Bronchial epithelial cell (primary cell): ENCODE results near the gene HCN4. TPM values are rescaled to one million over a fixed set of nuclear protein-coding genes. Genes with fewer than 3 reads are reported as not detected.
"Not testable (repeated sequence)": the region's sequence is repeated elsewhere in the genome, so short reads cannot be mapped to it uniquely, and the experiment has no call there.

ENCODE experiments used
- DNase-seq: peaks from one replicate; pipeline ENCODE4 v3.0.0-alpha.2; 2010; ENCODE audit warnings: low read depth
- FAIRE-seq: peaks from 2 replicates; lab custom pipeline; 2011; peaks lifted over from hg19 to GRCh38; lab: Jason Lieb, UNC
- H3K27me3 ChIP-seq: 2 replicates; pipeline ENCODE4 v1.5.1; 2011; ENCODE audit warnings: low read length; ENCODE audit not compliant: control insufficient read depth, insufficient read depth
- H3K36me3 ChIP-seq: 2 replicates; pipeline ENCODE4 v1.5.1; 2011; ENCODE audit warnings: low read length; ENCODE audit not compliant: control insufficient read depth, insufficient read depth
- H3K4me3 ChIP-seq: 2 replicates; pipeline ENCODE4 v1.5.1; 2011; ENCODE audit warnings: mild to moderate bottlenecking, low read depth, low read length, control low read depth
- total RNA-seq: library from RNA; depleted of rRNA; stranded (reverse); fragments of >200 nt; gene quantifications from 2 replicates; pipeline ENCODE4 v1.2.1, GENCODE V29; 2014
- TF ChIP-seq, protein P1 (sequence below): IDR thresholded peaks from 2 replicates; pipeline ENCODE4 v1.5.1; 2011; ENCODE audit warnings: mild to moderate bottlenecking, moderate library complexity, low read length, control low read depth, inconsistent platforms; ENCODE audit not compliant: insufficient read depth, severe bottlenecking

Gene HCN4
- not detected in 2 replicates for total RNA-seq

DNA sequence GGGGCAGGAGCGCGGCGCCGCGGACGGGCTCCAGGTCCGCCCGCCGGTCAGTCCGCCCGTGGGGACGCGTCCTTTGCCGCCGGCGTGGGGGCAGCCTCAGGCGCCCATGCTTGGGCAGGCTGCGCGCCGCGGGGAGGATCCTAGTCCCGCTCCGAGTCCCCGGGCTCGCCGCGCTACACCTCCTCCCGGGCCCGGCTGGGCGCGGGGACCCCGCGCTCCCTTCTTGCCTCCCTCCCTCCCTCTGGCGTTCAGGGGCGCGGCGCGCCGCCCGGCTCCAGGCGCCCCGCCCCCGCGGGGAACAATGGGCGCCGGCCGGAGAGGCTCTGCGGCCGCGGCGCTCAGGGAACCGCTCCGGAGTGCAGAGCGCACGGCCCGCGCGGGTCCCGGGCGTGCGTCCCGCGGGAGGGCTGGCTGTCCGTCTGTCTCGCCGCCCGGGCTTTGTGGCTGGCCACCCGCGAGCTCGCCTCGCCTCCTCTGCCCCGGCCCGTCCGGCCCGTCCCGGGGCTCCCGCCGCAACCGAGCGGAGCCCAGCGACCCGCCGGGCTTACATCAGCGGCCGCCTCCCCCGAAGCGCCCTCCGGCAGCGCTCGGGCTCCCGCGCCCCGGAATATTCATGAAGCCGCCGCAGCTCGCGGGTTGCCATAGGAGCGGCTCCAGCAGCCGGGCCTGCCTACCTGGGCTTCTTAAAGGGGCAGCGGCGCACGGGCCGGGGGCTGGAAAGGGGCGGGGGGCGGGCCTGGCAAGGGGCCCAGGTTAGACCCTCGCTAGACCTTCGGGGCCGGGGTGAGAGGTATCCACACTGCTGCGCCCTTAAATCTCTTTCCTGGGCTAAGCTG is at the start of gene HCN4:
HCN4 (minus strand) TSS at position 658 of the 836 bp plus-strand sequence. CDS start 688 bp downstream, outside the sequence.
- no peak for DNase-seq
- Histone ChIP-seq H3K4me3 (peak within 1 kb of the TSS; percentile 10), H3K36me3 (no peaks in the 10 kb centered on the region), H3K27me3 (peaks cover 46% of the 10 kb centered on the region)
- no peak for FAIRE-seq
- TF ChIP-seq, protein P1, sequence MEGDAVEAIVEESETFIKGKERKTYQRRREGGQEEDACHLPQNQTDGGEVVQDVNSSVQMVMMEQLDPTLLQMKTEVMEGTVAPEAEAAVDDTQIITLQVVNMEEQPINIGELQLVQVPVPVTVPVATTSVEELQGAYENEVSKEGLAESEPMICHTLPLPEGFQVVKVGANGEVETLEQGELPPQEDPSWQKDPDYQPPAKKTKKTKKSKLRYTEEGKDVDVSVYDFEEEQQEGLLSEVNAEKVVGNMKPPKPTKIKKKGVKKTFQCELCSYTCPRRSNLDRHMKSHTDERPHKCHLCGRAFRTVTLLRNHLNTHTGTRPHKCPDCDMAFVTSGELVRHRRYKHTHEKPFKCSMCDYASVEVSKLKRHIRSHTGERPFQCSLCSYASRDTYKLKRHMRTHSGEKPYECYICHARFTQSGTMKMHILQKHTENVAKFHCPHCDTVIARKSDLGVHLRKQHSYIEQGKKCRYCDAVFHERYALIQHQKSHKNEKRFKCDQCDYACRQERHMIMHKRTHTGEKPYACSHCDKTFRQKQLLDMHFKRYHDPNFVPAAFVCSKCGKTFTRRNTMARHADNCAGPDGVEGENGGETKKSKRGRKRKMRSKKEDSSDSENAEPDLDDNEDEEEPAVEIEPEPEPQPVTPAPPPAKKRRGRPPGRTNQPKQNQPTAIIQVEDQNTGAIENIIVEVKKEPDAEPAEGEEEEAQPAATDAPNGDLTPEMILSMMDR = no peak

DNA sequence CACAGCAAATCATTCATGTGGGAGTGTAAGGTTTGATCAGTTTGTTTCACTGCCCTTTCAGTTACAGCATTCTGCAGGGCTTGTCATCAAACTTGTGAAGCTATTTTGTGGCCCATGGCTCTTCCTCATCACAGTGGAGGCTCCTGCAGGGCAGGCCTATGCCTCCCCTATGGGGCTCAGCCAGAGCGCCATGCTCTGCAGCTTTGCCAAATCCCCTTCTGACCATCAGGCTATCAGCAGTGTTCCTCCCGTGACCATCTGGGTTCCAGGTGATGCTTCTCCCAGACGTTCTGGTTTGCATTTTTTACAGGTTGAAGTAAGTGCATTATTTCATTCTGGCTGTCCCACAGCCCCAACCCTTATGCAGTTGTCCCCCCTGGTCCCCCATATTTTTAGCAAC is 46.1 kb upstream of the HCN4 start:
- TF ChIP-seq, protein P1 = no peak
- no peak for FAIRE-seq

GRCh38 chr15:73403171-73403570 is 34.4 kb upstream of the HCN4 start:
- no peak overlapping the region for H3K4me3 ChIP-seq
- H3K27me3 ChIP-seq = no peaks in the 10 kb centered on the region
- FAIRE-seq (no peak), DNase-seq (peak; percentile 20)
- TF ChIP-seq, protein P1 = no peak
- no peaks in the 10 kb centered on the region for H3K36me3 ChIP-seq

More for the DNA sequence above, 46.1 kb upstream of the HCN4 start:
- H3K36me3 ChIP-seq = no peaks in the 10 kb centered on the region
- DNase-seq = no peak
- H3K27me3 ChIP-seq = no peaks in the 10 kb centered on the region
- H3K4me3 ChIP-seq = no peak overlapping the region

DNA sequence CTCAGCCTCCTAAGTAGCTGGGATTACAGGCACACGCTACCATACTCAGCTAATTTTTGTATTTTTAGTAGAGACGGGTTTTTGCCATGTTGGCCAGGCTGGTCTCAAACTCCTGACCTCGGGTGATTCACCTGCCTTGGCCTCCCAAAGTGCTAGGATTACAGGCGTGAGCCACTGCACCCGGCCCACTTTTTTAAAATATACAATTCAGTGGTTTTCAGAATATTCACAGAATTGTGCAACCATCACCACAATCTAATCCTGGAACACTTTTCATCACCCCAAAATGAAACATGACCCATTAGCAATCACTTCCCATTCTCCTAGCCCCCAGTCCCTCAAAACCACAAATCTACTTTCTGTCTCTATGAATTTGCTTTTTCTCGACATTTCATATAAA is 31.5 kb upstream of the HCN4 start:
- H3K36me3 ChIP-seq, H3K27me3 ChIP-seq, H3K4me3 ChIP-seq, FAIRE-seq, DNase-seq: not testable (repeated sequence)

- no peak for FAIRE-seq
- no peaks in the 10 kb centered on the region for H3K36me3 ChIP-seq
- no peak for DNase-seq
- no peak overlapping the region for H3K4me3 ChIP-seq
- peaks cover 2% of the 10 kb centered on the region for H3K27me3 ChIP-seq
- TF ChIP-seq, protein P1 = no peak
These were observed 30.1 kb upstream of the HCN4 start for GRCh38 chr15:73398861-73399260.

GRCh38 chr15:73397461-73397860 is 28.7 kb upstream of the HCN4 start:
- Histone ChIP-seq H3K36me3 (no peaks in the 10 kb centered on the region), H3K4me3 (no peak overlapping the region), H3K27me3 (peaks cover 9% of the 10 kb centered on the region)
- TF ChIP-seq, protein P1 = no peak
- no peak for DNase-seq
- FAIRE-seq = no peak
